ENCODE data around the gene KRTAP4-12.

KRTAP4-12 gene

GRCh38 chr17:41073676-41074075 is 50.3 kb downstream of the KRTAP4-12 start:
- no peak overlapping the region for H3K4me3 ChIP-seq (ENCODE audit: control insufficient read depth, low read depth, low read length)
- DNase-seq (ENCODE audit: low read depth): no peak
- TF ChIP-seq CTCF (IDR thresholded peaks at IDR 0.05; ENCODE audit: control insufficient read depth, insufficient read depth, low read depth, low read length, missing control alignments): no peak
